ENCODE measurements around the gene ADAMTS2.

The ADAMTS2 gene

GRCh38 chr5:179266291-179267070 is 78.8 kb downstream of the ADAMTS2 start:
- DNase-seq (ENCODE audit: low read depth in 2 of 2): no peak

DNA sequence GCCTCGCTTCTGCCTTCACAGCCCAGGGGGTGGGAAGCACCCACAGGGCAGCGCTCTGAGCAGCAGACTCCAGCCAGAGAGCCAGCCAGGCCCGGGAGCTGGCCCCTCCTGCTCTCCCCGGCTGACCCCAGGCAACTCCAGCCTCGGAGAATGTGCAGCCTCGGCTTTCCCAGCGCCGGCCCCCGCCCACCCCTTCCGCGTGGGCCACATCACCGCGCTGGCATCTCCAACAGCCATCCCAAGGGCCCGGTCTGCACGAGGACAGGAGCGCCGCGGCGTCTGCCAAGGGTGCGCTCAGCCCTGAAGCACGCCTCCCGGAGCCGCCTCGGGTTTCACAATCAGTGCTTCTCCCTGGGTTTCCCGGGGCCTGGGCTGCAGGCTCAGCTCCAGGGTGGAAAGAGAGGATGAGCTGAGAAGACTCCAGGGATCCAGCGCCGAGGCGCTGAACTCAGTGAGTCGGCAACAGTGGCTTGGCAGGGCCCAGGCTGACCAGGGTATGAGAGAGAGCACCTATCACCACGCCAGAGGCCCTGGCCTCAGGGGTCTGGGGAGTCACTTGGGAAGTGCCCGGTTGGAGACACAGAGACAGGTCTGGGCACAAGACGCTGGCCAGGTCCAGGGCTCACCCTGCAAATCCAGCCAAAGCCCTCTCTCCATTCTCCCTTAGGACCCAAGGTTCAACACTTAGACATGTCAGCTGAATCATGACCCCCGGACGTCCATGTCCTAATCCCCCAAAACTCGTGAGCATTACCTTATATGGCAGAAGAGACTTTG is 79.6 kb downstream of the ADAMTS2 start:
- no peak for DNase-seq (ENCODE audit: low read depth in 2 of 2)

- DNase-seq (ENCODE audit: low read depth in 2 of 2): no peak
Observed at GRCh38 chr5:179264783-179265513, 80.3 kb downstream of the ADAMTS2 start.

- DNase-seq (ENCODE audit: low read depth in 2 of 2): no peak
Observed at GRCh38 chr5:179264053-179264782, 81.0 kb downstream of the ADAMTS2 start.

- no peak for DNase-seq (ENCODE audit: low read depth in 2 of 2)
Observed at GRCh38 chr5:179263391-179264052, 81.7 kb downstream of the ADAMTS2 start.

GRCh38 chr5:179262126-179262920 is 82.9 kb downstream of the ADAMTS2 start:
- no peak for DNase-seq (ENCODE audit: low read depth in 2 of 2)

- no peak for DNase-seq (ENCODE audit: low read depth in 2 of 2)
Observed at GRCh38 chr5:179261301-179262125, 83.7 kb downstream of the ADAMTS2 start.

DNA sequence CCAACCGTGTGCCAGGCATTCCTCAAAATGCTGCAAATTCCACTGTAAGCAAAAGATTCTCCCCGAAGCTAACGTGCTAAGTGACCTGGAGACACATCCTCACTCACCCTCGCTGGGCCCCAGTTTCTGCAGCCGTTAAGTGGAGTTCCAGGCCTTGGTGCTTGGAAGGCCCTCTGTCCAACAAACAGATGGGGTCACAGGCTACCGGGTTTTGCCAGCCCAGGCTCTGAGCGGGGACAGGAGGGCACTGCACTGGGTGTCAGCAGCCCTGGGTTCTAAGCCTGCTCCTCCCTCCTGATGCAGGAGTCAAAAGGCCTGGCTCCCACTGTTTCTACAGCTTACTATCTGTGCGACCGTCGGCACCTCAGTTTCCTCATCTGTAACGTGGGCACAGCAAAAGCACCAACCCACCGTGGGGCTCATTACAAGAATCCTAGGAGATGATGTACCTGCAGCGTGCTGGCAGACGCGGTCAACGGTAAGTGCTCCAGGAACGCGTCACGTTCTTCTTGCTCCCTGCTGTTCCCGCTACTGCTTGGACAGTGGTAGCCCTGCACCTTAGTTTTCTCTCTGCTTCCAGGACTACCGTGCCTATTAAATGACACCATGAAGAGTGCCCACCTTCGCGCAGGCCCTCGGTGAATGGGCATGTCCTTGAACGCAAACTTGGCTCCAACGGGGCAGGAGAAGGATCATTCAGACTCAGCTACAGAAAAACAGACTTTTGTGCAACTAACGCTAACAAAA is 84.8 kb downstream of the ADAMTS2 start:
- DNase-seq (ENCODE audit: low read depth in 2 of 2): no peak

DNA sequence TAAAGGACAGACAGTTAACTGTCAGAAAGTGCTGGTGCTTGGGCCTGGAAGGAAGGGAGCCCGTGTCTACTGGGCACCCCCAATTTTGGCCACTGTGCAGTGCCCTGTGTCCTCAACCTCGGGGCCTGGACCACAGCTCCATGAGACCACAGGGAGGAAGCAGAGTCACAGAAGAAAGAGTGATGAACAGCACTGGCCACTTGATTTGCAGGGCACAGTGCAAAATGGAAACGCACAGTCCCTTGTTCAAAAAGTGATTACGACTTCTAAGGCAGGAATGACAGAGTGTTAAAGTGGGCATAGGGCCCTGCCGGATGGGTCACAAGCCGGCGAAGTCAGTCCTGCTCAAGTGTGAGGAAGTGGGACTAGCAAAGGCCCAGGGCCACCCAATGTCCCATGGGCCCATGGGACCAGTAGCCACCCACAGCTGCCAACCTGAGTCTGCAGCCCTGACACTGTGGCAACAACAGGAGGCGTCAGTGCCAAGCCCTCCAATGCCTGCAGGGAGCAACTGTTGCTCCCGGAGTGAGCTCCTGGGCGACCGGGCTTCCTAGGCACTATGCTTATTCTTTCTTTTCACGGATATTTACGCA is 85.4 kb downstream of the ADAMTS2 start:
- DNase-seq (ENCODE audit: low read depth in 2 of 2): no peak

- no peak for DNase-seq (ENCODE audit: low read depth in 2 of 2)
Observed at GRCh38 chr5:179258922-179259730, 86.1 kb downstream of the ADAMTS2 start.

GRCh38 chr5:179258001-179258921 is 87.0 kb downstream of the ADAMTS2 start:
- no peak for DNase-seq (ENCODE audit: low read depth in 2 of 2)

DNA sequence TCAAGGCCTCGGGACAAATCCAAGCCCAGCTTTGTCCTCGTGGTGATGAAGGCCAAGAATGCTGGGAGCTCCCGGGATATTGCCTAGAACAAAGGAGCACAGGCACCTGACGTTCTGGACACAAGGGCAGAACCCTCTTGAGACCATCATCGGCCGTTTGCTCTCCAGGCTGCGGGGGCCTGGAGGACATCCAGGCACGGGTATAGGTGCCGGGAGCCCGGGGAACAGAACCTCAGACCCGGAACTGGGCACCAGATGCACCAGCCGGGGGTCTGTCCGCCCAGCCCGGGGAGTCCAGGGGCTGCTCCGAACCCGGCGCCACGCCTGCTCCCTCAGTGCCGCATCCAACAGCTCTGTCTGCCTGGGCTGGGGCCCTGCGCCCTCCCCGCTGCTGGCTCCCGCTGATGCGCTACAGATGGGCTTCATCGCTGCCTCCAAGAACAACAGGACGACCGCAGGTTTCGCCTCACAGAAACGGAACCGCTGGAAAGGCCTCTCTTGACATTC is 88.0 kb downstream of the ADAMTS2 start:
- DNase-seq (ENCODE audit: low read depth in 2 of 2): no peak

DNA sequence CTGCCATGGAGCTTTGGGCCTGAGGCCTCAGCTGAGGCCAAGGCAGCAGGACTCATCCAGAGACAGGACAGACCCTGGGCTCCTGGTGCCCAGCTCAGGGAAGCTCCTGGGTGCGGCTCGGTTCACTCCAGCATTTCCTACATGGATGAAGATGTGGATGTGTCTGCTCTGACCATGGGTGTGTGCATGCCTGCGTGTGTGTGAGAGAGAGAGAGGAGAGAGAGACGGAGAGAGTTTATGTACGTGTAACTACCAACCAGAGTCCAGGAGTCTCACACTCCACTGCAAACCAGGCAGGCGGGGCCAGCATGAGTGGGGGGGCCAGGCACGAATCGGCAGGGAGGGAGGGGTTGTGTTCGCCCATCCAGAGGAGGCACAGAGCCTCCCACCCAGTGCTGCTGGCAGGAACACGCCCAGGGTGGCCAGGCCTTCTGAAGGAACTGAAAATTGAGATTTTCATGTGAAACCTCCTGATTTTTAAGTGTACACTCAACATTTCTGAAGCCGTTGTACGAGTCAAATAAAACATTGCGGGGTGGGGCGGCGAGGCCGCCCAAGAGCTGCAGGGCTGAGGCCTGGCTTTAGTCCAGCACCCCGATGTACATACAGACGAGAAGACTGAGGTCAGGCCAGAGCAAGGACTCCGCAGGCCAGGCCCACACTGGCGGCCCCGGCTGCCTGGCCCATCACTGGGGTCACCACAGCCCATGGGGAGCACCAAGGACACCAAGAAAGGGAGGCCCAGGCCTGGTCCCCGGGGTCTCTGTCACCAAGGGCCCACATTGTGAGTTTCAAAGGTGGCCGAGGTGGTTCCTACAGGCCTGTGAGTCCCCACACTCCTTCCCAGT is 88.7 kb downstream of the ADAMTS2 start:
- DNase-seq (ENCODE audit: low read depth in 2 of 2): no peak

GRCh38 chr5:179255527-179256327 is 89.5 kb downstream of the ADAMTS2 start:
- no peak for DNase-seq (ENCODE audit: low read depth in 2 of 2)
